Islet precursor cell (in vitro differentiated cells): ENCODE measurements around the gene NTMT2.
"Not testable (repeated sequence)": the region's sequence is repeated elsewhere in the genome, so short reads cannot be mapped to it uniquely, and the experiment has no call there.

Source experiments
- DNase-seq: peaks from one replicate; pipeline ENCODE4 v3.0.0-alpha.2; 2018

NTMT2 gene

GRCh38 chr1:170157820-170158219 lies 12.1 kb downstream of the NTMT2 start:
- no peak for DNase-seq

- DNase-seq = peak; percentile 97
These were observed 16.9 kb downstream of the NTMT2 start for GRCh38 chr1:170162459-170163246.

- no peak for DNase-seq
These were observed 18.5 kb downstream of the NTMT2 start for GRCh38 chr1:170164103-170164763.

GRCh38 chr1:170166518-170167180 lies 20.9 kb downstream of the NTMT2 start:
- peak; percentile 56 for DNase-seq

- DNase-seq = no peak
These were observed 22.5 kb downstream of the NTMT2 start for GRCh38 chr1:170168265-170168664.

- not testable (repeated sequence) for DNase-seq
These were observed 24.8 kb downstream of the NTMT2 start for GRCh38 chr1:170170513-170170912.

GRCh38 chr1:170174395-170174794 lies 28.6 kb downstream of the NTMT2 start:
- no peak for DNase-seq

- no peak for DNase-seq
These were observed 29.3 kb downstream of the NTMT2 start for GRCh38 chr1:170175041-170175440.

- no peak for DNase-seq
These were observed 29.7 kb downstream of the NTMT2 start for GRCh38 chr1:170175484-170175883.

GRCh38 chr1:170176772-170177171 lies 31.0 kb downstream of the NTMT2 start:
- no peak for DNase-seq

- DNase-seq = no peak
These were observed 36.7 kb downstream of the NTMT2 start for GRCh38 chr1:170182442-170182841.

- DNase-seq = no peak
These were observed 46.8 kb downstream of the NTMT2 start for GRCh38 chr1:170192546-170192945.

- DNase-seq = no peak
These were observed 48.7 kb downstream of the NTMT2 start for GRCh38 chr1:170194451-170194850.

- peak; percentile 79 for DNase-seq
These were observed 50.9 kb downstream of the NTMT2 start for GRCh38 chr1:170196490-170197236.

- no peak for DNase-seq
These were observed 52.3 kb downstream of the NTMT2 start for GRCh38 chr1:170198090-170198489.

- no peak for DNase-seq
These were observed 52.8 kb downstream of the NTMT2 start for GRCh38 chr1:170198584-170198983.

- no peak for DNase-seq
These were observed 54.4 kb downstream of the NTMT2 start for GRCh38 chr1:170200161-170200560.

GRCh38 chr1:170200621-170201397 lies 55.0 kb downstream of the NTMT2 start:
- no peak for DNase-seq

- DNase-seq = no peak
These were observed 57.9 kb downstream of the NTMT2 start for GRCh38 chr1:170203693-170204092.

- no peak for DNase-seq
These were observed 58.4 kb downstream of the NTMT2 start for GRCh38 chr1:170204121-170204520.

- DNase-seq = no peak
These were observed 59.5 kb downstream of the NTMT2 start for GRCh38 chr1:170205301-170205700.

GRCh38 chr1:170209125-170209524 lies 63.4 kb downstream of the NTMT2 start:
- DNase-seq = no peak
